Thyroid gland (tissue), 4 donors: ENCODE results near the gene SIPA1L2. TPM values are rescaled to one million over a fixed set of nuclear protein-coding genes. Genes with fewer than 3 reads are reported as not detected.

Source experiments
- DNase-seq, 2 donors: peaks; one replicate each; pipeline ENCODE4 v3.0.0-alpha.2; 2019
- H3K27ac ChIP-seq, 3 donors: fragments of 200-600 bp; sonication (generic); 1 replicate in 2 of 3; 2 replicates in 1 of 3; pipeline ENCODE4 v1.5.1; 2016 to 2019; ENCODE audit warnings: mild to moderate bottlenecking in 1 of 3, moderate library complexity in 1 of 3
- H3K27me3 ChIP-seq: fragments of 200-600 bp; sonication (generic); one replicate; pipeline ENCODE4 v1.5.1; 2019
- H3K36me3 ChIP-seq, 2 donors: fragments of 200-600 bp; sonication (generic); one replicate each; pipeline ENCODE4 v1.5.1; 2016 to 2019
- H3K4me1 ChIP-seq, 2 donors: fragments of 200-600 bp; sonication (generic); one replicate each; pipeline ENCODE4 v1.5.1; 2017 to 2019
- H3K4me3 ChIP-seq, 3 donors: fragments of 200-600 bp; sonication (generic); replicated peaks in 1 of 3; 1 replicate in 2 of 3; 2 replicates in 1 of 3; pipeline ENCODE4 v1.5.1; 2016; ENCODE audit warnings: mild to moderate bottlenecking in 1 of 3
- H3K9me3 ChIP-seq: fragments of 200-600 bp; sonication (generic); one replicate; pipeline ENCODE4 v1.5.1; 2017
- CTCF ChIP-seq, 6 experiments: fragments of 200-600 bp in 3 of 6; fragments of 450-650 bp in 3 of 6; sonication (generic) in 3 of 6; IDR thresholded peaks; one replicate each; pipeline ENCODE4 v1.5.1; 2016 to 2019; ENCODE audit warnings: antibody characterized with exemption in 6 of 6, mild to moderate bottlenecking in 2 of 6, inconsistent platforms in 1 of 6, moderate library complexity in 1 of 6
- POLR2A ChIP-seq, 2 donors: fragments of 450-650 bp; IDR thresholded peaks; one replicate each; pipeline ENCODE4 v1.6.1; 2017; ENCODE audit warnings: antibody characterized with exemption in 2 of 2, mild to moderate bottlenecking in 2 of 2, moderate library complexity in 1 of 2
- WGBS, 2 donors: methylation state at CpG; one replicate each; pipeline ENCODE4 v1.1.5; 2017; 5-methylcytosine and 5-hydroxymethylcytosine counted together
- intact Hi-C: fragments of 100-400 bp; cut with DNase I; formaldehyde crosslinking; loops from one replicate; pipeline ENCODE4 v1.15.1; 2023
- total RNA-seq, 4 donors: library from RNA; depleted of rRNA; stranded (reverse); fragments of >200 nt; gene quantifications; one replicate each; pipeline ENCODE4 v1.2.3, GENCODE V29; 2016

The SIPA1L2 gene
- total RNA-seq, 4 donors from 2014 or later: 15.6 to 44.9 (median 31.3) TPM

- intact Hi-C loops: no loop called here
- Histone ChIP-seq H3K27ac (no peak overlapping the region), H3K36me3 (no peaks in the 10 kb centered on the region), H3K4me3 (no peak overlapping the region), H3K27me3 (no peaks in the 10 kb centered on the region), H3K4me1 (no peaks in the 10 kb centered on the region), H3K9me3 (no peaks in the 10 kb centered on the region)
- no peak for DNase-seq
- WGBS, 2 donors: 83 to 84% methylated on average over 5 of the region's 5 CpGs
- TF ChIP-seq CTCF (IDR thresholded peaks at IDR 0.05): no peak
- no peak for TF ChIP-seq POLR2A (IDR thresholded peaks at IDR 0.05)
These were observed 25.3 kb upstream of the SIPA1L2 start for GRCh38 chr1:232655028-232655745.

- H3K4me3 ChIP-seq: no peak overlapping the region
- no peaks in the 10 kb centered on the region for H3K4me1 ChIP-seq
- no peaks in the 10 kb centered on the region for H3K36me3 ChIP-seq
- H3K27me3 ChIP-seq: no peaks in the 10 kb centered on the region
- TF ChIP-seq POLR2A (IDR thresholded peaks at IDR 0.05) (no peak), CTCF (IDR thresholded peaks at IDR 0.05) (no peak)
- no peak overlapping the region for H3K27ac ChIP-seq
- no peaks in the 10 kb centered on the region for H3K9me3 ChIP-seq
- intact Hi-C loops: no loop called here
- WGBS, 2 donors: 83% methylated on average over 3 of the region's 3 CpGs
- DNase-seq: no peak
These were observed 23.9 kb upstream of the SIPA1L2 start for GRCh38 chr1:232653789-232654188.

GRCh38 chr1:232650845-232651244, 20.9 kb upstream of the SIPA1L2 start:
- no peaks in the 10 kb centered on the region for H3K36me3 ChIP-seq
- intact Hi-C loops: no loop called here
- 73 to 78% methylated on average over 1 of the region's 1 CpG for WGBS, 2 donors

GRCh38 chr1:232650418-232650817, 20.5 kb upstream of the SIPA1L2 start:
- no peak for TF ChIP-seq POLR2A (IDR thresholded peaks at IDR 0.05)
- no peak for TF ChIP-seq CTCF (IDR thresholded peaks at IDR 0.05)
- DNase-seq: peak; percentile 26 to 55
- no peak overlapping the region for H3K4me3 ChIP-seq
- WGBS, 2 donors: 24 to 32% methylated on average over 2 of the region's 2 CpGs
- no peaks in the 10 kb centered on the region for H3K36me3 ChIP-seq
- H3K4me1 ChIP-seq: no peaks in the 10 kb centered on the region
- H3K27me3 ChIP-seq: no peaks in the 10 kb centered on the region
- intact Hi-C loops: no loop called here
- no peak overlapping the region for H3K27ac ChIP-seq
- no peaks in the 10 kb centered on the region for H3K9me3 ChIP-seq

More at GRCh38 chr1:232650845-232651244, 20.9 kb upstream of the SIPA1L2 start:
- Histone ChIP-seq H3K27me3 (no peaks in the 10 kb centered on the region), H3K27ac (no peak overlapping the region), H3K4me3 (no peak overlapping the region), H3K9me3 (no peaks in the 10 kb centered on the region), H3K4me1 (no peaks in the 10 kb centered on the region)
- TF ChIP-seq POLR2A (IDR thresholded peaks at IDR 0.05) (no peak), CTCF (IDR thresholded peaks at IDR 0.05) (no peak)
- DNase-seq: no peak

- Histone ChIP-seq H3K9me3 (no peaks in the 10 kb centered on the region), H3K27ac (no peak overlapping the region), H3K27me3 (no peaks in the 10 kb centered on the region), H3K4me1 (no peaks in the 10 kb centered on the region), H3K4me3 (no peak overlapping the region), H3K36me3 (no peaks in the 10 kb centered on the region)
- no peak for DNase-seq
- 50 to 62% methylated on average over 3 of the region's 3 CpGs for WGBS, 2 donors
- TF ChIP-seq CTCF (IDR thresholded peaks at IDR 0.05) (no peak), POLR2A (IDR thresholded peaks at IDR 0.05) (no peak)
- intact Hi-C loops: no loop called here
These were observed 18.4 kb upstream of the SIPA1L2 start for GRCh38 chr1:232648316-232648715.
